ENCODE data around the gene UBE2F.

DNA sequence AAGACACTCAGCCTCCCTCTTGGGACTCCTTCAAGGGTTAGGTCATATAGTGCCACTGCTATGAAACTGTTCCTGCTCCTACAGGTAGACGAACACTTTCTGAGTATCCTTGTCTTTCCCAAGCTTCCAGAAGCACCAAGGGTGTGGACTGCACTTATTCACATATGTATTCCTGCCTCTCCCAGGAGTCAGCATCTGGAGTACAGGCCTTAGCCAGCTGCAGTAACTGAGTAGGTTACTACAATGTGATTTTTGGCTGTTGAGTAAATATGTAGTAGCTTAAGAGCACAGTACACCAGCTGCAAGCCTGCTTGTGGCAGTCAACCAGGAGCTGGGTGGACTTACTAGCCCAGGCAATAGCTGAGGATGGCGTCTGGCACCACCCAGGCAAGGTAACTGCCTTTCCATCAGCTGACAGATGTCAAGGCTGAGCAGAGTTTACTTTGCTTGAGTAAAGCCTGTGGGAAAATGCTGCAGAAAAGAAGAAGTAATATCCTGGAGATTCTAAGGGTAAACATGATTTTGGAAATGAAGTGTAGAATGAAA is 80.0 kb downstream of the UBE2F start:
- TF ChIP-seq POLR2A (IDR thresholded peaks at IDR 0.05; ENCODE audit: low read depth, low read length): no peak
- TF ChIP-seq POU2F2 (IDR thresholded peaks at IDR 0.05; ENCODE audit: low read depth, low read length): no peak
